Ovary (tissue), 3 donors: ENCODE measurements around the gene TRIOBP.

Experiments
- CTCF ChIP-seq, 3 donors: fragments of 450-650 bp in 2 of 3; fragments of 200-600 bp in 1 of 3; IDR thresholded peaks; one replicate each; pipeline versions ENCODE4 v1.5.1 to v1.8.0; 2016 to 2022; ENCODE audit warnings: antibody characterized with exemption in 3 of 3, mild to moderate bottlenecking in 1 of 3
- EP300 ChIP-seq: sonication (generic); formaldehyde crosslinking; IDR thresholded peaks from one replicate; pipeline ENCODE4 v1.6.1; 2017; ENCODE audit warnings: antibody characterized with exemption
- POLR2A ChIP-seq: fragments of 450-650 bp; IDR thresholded peaks from one replicate; pipeline ENCODE4 v1.6.1; 2017; ENCODE audit warnings: antibody characterized with exemption, mild to moderate bottlenecking, moderate library complexity
- donor health status: DM: no; HTN: no; CAD: no.

GRCh38 chr22:37809672-37810333 is 113.0 kb downstream of the TRIOBP start:
- TF ChIP-seq POLR2A (no peak), CTCF (IDR thresholded peaks at IDR 0.05) (no peak), EP300 (no peak)
